Measurements from ENCODE around the gene USP9X.

DNA sequence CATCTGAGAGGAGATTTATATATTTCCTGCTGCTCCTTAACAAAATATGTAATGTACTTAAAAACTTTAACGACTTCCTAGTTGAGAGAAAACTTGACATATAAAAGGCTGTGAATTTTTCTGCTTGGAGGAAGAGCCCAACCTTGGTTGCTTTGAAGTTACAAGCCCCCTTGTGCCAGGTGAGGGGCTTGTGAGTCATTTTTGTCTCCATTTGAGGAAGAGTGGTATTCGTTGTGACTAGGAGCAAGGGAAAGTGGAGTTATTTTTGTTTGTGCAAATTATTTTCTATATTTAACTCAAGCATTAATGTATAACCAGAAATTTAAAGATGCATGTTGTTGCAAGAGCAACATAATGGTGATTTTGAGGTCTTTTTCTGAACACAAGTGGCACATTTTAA is 149.7 kb downstream of the USP9X start:
- TF ChIP-seq CTCF (IDR thresholded peaks at IDR 0.05 in 4 of 5, conservative IDR thresholded peaks at IDR 0.05 in 1 of 5), result no peak
- TF ChIP-seq POLR2A (IDR thresholded peaks at IDR 0.05), result no peak

Measured in gastrocnemius medialis (tissue), 4 donors.